ENCODE data around the gene ACADVL.
"Not testable (repeated sequence)": the region's sequence is repeated elsewhere in the genome, so short reads cannot be mapped to it uniquely, and the experiment has no call there.

Gene ACADVL

DNA sequence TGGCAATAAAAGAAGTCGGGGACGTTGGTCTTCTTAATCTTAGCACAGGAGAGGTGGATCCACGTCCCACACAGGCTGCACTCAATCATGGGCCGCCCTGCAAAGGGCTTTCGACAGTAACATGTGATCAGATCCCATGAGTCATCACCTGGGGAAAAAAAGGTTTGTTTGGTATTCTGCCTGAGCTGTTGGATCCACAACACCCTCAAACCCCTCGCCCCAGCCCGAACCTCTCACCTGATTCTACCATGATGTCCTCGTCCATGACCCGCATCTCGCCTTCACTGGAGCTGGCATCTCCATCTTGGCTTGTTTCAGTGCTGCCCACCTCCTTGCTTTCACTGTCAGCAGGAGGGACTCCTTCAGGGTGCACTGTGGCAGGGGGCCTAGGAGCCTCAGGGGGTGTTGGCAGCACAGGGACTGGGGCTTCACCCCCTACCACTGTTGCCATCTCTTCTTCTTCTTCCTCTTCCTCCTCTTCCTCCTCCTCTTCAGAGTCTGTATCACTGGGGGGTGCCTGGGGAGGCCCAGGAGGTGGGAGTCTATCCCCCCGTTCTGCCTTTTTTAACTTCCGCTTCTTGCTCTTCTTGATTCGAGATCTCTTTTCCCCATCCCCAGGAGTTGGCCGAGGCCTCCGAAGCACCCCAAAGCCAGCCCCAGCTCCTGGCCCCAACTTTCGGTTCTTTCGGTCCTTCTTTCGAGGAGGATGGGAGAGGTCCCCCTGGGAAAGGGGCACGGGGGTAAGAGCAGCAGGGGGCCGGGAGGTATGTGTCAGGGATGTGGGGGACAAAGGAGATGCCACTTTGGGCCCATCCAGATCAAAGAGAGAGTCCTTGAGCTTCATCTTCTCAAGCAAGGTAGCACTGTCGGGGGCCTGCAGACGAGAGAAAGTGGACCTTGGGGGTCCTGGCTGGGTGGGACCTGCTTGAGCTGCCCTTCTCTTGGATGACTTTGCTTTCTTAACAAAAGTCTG lies 16.2 kb downstream of the ACADVL start:
- no peak for DNase-seq

DNA sequence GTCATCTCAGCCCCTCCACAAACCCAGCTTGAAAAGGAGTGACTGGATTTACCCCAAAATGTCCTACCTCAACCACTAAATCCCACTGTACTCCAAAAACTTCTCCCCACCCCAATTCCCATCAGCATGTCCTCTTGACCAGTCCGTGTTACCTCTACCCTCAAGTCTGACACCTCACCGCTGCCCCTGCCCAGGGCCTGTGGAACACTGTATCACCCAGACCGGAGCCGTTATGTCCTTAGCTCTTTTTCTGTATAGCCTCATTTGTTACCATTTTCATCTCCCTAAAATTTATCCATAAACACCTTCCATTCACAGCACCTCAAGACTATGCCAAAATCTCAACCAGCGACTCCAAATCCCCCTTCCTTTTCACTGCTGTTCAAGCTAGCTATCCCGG lies 17.1 kb downstream of the ACADVL start:
- DNase-seq = no peak

DNA sequence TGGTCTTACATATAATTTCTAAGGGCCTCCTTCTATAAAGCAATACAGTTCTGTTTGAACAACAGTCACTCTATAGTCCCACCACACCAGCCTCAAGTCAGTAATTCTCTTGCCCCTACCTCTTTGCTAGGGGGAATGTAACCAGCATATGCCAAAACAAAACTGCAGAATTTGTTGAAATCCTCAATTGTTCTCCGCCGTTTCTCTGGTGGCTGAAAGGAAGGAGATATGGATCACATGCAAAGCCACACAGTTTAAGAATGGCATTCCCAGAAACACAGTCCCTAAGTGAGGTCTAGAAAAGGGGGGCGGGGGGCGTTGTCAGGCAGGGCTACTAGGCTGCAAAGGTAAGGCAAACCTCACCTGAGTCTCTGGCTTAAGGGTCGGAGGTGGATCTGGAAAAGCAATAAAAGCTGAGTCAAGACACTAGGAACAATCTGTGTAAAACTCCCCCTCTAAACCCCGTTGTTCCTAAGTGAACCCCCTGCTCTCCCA lies 17.6 kb downstream of the ACADVL start:
- DNase-seq = no peak

DNA sequence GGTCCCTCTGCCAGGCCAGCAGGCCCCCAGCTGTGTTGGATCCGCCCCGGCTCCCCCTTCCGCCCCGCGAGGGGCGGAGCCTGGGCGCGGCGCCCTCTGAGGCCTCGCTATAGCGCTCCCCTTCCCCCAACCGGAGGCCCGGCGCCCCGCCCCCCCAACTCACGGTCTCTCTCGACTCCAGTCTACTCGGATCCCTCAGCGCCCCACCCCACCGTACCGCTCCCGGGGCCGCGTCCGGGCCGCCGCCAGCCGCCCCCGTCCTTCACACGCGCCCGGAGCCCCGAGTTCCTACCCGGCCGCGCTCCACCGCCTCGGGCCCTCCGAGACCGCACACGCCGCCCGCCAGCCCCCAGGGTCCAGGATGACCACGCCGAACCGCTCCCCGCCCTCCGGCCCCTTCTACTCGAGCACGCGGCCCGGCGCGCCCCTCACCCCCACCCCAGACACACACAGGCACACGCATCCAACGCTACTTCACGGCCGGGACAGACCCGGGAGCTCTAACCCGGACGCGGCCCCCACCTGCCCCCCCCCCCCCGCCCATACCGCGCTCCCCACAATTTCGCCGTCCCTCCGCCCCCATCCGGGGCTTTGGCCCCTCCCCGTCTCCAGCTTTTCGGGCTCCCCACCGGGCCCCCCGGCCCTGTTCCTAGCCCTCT lies 18.2 kb downstream of the ACADVL start:
- peak; percentile 29 for DNase-seq

DNA sequence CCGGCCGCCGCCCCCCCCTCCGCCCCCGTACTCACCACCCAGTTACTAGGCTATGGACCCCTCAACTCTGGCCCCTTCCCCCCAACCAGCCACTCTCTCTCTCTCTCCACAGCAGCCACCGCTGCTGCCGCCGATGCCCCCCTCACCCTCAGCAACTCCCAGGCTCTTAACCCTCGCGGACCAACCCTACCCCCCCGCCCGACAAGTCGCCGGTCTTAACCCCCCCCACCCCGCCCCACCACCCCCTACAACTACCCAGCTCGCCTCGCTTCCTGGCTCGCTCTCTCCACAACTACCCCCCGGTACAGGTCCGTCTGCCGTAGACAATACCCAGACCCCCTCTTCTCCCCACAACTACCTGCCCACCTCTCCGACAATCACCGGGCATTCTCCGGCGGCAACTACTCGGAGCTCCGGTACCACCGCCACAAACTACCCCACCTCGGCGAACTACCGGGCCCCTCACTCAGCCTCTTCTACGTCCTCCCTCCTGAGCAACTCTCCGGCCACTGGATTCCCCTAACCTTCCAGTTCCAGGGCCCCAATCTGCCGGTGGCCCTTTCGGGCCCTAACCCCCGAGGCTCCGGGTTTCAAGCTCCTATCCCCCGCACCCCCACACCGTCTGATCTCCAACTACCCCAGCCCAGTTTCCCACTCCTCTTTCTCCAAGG lies 18.8 kb downstream of the ACADVL start:
- DNase-seq = no peak

DNA sequence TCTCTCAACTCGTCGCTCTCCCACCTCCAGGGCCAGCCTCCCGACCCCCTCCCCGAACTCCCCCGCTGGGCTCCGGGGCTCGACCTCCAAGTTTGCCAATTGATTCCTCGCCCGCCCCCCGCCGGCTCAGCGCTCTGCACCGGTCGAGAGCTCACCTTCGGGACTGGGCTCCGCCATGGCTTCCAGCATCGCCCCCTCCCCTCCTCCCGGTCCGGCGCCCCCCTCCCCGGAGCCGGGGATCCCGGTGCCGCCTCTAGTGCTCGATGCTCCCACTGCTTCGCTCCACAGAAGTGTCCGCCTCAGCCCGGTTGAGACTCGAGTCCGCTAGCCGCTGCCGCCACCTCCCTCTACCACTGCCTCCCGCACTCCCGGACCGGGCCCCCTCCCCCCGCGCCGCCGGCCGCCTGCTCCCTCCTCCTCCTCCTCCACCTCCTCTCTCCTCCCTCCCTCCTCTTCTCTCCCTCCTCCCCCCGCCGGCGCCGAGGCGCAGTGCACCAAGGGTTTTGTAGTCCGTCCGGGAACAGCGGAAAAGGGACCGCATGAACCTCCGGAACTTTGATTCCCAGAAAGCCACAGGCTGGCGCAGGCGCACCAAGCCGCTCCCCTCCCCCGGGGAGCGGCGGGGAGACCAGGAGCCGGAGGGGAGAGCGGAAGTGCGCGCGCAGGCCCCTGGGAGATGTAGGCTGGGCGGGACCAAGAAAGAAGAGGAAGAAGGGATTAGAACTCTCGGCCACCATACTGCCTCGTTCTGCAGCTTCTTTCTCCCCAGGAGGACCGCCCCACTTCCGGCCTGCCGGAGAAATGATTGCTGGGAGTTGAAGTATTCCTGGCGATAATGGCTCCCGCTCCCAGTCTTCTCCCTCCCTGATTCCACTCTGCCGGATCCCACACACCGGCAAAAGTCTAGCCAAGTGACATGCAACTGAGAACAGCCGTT lies 19.6 kb downstream of the ACADVL start, which contains the start of gene PHF23:
Gene PHF23, minus strand, starts transcription at position 367 of the 937 bp plus-strand sequence. Its CDS starts 178 bp downstream, at position 189.
- DNase-seq = peak; percentile 93

DNA sequence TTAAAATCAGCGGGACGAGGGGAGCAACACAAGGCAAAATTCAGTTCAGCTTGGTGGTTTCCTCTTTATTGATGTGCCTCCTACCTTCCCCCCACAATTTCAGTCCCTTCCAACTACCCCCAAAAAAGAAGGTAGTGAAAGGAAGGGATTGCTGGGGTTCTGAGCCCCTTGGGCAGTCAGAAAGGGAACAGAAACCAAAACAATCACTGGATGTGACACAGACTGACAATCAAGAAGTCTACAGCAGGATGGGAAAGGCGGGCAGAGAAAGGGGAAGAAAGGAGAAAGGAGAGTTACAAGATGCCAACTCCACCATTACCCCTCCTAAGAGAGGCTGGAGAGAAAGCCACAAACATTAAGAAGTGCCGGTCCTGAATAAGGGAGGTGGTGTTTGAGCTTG lies 20.6 kb downstream of the ACADVL start:
- DNase-seq = no peak

DNA sequence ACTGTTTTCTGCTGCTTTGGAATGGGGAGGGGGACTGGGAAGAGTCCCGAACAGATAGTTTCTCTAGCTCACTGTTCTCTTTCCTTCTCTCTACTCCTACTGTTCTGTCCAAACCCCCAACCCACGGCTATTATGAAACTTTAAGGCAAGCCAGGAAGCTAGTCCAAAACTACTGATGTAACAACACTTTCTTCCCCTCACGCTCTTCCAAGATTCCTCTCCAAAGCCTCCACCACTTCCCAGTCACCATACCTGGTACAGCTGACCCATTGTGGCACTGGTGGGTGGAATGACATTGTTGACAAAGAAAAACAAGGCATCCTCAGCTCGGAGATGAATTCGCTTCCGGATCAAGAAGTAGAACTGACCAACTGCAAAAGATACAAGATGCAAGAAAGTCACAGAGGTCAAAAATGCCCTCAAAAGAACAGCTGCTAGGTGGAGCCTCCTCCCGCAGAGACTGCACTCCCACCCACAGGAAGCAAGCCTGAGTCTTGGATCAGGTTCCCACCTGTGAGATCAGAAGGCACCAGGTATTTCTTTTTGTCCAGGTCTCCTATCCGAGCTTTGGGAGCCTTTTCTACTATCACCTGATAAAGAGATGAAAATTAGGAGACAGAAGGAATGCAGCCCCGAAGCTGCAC lies 21.5 kb downstream of the ACADVL start:
- DNase-seq = no peak

DNA sequence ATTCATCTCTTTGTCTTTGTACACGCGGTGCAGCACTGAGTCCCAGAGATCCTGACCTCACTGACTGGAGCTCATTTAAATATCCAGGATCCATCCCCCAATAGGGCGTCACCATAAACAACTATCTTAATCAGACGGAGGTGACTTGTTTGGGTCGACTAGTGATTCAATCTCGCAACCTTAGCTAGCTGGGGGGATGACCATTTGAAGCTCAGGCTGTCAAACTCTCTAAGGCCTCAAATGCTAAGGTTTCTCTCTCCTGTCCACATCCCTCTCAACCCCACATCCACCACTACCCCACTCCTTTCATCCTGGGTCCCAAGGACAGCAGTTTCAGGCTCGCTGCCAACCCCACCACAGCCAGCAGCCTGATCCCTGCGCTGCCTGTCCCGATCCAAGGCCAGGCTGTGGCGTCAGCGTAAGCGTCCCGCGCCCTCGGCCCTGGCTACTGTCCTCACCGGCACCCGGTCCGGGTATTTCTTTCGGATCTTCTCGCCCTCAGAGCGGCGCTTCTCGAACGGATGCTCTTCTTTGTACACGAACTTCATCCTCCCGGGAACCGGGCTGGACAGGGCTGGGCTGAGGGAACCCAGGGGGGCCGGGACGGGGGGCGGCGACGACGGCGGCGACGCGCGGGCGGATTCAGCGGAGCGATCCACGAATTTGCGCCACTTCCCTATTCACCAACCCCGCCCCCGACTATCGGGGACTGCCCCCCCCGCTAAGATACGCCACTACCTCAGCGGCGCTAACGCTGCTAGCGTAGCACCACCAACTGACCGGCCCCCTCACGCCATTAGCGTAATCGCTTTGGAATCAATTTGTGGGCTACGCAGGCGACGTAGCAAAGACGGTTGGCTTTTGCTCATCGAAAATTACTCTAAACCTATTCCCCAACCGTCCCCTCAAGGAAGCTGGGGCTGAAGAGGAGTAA lies 22.3 kb downstream of the ACADVL start, which contains the start of gene GABARAP:
Gene GABARAP, minus strand, starts transcription at position 667 of the 934 bp plus-strand sequence. Its CDS starts 119 bp downstream, at position 548.
- peak; percentile 64 for DNase-seq

DNA sequence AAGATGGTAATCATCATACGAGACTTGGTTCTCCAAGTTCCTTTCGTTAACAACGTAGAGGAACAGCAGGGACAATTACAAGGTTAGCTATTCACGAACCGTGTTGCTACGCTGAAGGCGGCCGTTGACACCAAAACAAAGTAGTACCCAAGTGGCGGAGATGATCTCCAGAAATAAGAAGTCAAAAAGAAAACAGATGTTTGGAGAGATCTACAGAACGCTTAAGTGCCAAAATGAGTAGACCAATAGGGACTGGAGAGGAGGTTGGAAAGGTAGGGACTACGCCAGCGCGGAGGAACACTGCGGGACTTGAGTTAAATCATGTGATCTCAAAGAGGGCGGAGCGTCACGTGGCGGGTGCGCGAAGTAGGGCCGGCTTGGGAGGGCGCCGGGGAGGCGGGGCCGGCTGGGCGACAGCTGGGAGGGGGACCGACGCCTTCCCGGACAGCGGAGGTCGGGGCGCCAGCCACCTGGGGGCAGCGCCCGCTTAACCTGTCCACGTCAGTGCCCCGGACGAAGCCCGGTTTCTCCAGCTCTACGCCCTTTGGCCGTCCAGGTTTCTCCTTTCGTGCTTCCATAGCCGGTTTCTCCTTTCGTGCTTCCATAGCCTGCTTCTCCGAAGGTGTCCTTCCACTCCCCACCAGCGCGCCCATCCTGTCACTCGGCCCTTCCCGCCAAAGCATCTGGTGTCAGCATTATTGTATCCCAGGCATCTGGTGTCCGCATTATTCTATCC lies 23.1 kb downstream of the ACADVL start:
- DNase-seq = peak; percentile 79

DNA sequence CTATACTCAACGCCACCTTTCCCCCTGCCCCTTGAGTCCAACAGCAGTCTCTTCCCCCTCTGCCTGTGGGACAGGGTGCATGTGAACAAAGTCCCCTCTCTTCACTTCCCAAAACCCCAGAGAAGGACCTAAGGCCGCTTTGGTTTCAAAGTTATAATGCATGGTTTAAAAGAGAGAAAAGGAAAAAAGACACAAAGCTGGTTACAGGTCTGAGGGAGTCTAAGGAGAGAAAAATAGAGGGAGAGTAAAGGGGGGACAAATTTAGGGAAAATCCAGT lies 23.7 kb downstream of the ACADVL start:
- DNase-seq = no peak

DNA sequence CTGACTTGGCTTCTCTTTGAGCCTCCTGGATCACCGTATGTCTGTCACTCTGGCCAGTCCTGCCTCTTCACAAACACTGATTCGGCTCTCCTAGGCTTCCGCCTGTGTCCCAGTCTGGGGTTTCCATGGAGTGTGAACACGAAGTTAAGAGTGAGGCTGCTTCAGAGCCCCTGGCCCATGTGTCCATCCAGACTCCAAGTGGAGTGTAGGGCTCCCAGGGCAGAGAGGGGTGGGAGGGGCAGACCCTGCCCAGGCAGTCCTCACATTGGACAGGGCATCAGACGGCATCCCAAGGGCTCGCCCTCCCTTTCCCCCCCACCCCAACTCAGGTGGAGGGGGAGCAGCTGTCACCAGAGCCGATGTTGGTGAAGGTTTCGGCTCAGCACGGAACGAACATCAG lies 24.1 kb downstream of the ACADVL start:
- not testable (repeated sequence) for DNase-seq

DNA sequence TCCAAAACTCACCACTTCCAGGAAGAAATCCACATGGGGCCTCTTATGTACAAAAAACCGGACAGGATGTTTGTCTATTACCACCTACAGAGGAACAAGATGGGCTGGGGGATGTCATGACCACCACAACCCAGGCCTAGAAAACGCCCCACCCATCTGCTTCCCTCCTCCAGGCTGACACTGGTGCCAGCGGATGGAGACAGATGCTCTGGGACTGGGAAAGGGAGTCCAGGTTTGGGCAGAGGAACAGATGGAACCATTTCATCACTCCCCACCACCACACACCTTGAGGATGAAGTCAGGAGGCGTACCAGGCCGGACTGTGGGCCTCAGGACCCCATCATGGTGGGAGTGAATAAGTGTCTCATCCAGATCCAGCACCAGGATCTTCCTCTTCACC lies 27.0 kb downstream of the ACADVL start:
- DNase-seq = no peak

DNA sequence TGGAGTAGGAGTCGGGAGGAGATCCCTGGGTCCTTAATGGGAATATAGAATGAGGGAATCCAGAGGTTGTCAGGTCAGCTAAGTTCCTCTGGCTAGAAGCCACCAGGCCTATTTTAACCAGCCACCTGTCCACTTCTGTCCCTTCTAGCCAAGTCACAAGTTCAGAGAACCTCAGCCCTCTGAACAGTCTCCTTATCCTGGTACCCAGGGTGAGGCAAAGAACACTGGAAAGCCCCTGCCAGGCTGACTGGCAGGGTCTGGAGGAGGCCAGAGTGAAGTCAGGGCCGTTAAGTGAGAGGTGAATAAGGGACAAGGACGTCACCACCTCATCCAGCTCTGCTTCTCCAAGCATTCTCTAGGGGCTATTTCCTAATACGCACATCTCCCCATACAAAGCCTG lies 29.1 kb downstream of the ACADVL start:
- DNase-seq = no peak

DNA sequence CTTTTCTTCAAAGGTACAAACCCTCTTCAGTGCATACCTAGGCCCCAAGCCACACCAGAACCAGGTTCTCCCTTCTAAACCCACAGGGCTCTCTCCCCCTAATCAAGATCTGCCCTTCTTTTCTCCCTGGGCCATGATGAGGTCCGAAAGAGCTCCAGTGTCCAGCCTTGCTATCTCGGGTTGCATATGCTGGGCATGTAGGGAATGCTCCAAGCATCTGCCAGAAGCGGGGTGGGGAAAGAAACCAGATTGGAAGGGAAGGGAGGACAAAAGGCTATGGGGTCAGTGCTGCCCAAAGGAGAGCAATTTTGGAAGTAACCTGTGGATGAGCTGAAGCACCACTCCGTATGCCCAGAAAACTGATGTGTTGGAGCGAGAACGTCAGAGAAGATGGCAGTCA lies 29.5 kb downstream of the ACADVL start:
- no peak for DNase-seq

DNA sequence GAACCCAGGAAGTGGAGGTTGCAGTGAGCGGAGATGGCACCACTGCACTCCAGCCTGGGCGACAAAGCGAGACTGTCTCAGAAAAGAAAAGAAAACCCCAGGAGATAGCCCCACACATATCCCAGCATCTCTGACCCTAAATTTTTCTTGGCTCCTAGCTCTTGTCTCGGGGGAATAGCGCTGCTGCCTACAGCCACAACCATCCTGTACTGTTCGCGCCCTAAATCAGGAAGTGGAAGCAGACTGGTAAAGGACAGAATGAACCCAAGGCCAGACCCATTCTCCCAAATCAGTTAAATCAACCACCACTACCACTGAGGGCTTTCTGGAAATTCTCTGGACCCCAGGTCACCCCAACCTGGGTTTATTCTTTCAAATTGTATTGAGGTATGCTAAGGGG lies 30.1 kb downstream of the ACADVL start:
- DNase-seq = no peak

DNA sequence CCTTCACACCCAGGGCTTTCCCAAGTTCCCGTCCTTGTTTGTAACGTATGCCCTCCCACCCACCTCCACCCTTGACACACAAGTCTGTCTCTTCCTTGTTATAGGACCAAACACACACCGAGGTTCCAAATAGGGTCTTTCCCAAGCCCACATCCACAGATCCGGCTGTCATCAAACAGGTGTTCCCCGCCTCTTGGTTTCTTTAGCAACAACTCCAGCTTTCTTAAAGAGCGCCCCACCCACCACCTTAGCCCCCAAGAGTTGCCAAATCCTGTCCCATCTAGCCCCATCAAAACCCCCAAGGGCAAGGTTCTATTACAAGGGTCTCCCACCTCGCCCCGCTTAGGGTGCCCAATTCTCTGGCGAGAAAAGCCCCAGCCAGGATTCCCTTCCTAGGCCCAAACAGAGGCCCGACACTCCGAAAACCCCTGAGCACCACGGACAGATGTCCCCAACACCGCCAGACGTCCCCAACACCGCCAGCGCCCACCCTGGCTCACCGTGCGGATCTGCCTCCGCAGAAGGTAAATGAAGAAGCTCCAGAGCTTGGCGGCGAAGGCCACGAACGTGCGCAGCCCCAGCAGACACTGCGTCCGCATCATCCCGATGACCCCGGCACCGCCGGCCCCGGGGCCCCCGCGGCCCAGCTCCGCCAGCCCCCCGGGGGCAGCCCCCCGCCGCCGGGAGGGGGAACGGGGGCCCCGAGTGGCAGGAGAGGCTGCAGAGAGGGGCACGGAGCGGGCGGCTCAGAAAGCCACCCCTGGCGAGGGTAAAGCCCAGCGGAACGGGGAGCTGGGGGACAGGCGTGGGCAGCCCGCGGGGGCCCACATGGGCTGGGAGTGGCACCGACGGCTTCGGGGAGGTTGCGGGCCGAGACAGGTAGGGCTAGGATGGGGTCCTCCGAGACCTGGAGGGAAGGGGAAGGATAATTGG lies 31.2 kb downstream of the ACADVL start:
- DNase-seq = no peak

DNA sequence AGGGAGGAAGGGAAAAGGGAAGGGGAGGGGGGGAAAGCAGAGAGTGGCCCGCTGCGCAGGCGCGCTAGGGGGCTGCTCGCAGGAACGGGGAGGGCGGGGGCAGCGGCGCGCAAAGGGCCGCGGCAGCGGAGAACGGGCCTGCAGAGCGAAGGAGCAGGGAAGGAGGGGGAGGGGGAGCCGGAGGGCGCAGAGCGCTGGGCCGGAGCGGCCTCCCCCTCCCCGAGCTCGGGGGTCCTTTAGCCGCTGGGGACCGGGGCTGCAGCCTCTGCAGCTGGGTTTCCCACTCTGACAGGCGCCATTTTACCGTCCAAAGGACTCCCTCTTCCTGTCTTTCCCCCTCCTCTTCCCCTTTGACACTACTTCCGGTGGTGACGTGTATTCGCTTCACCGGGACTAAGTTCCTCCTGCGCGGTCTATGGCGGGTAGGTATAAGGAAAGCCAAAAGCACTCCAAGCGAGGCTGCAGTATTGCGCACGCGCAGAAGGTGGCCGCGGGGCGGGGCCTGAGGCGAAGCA lies 32.0 kb downstream of the ACADVL start, which contains the start of gene CTDNEP1:
Gene CTDNEP1, minus strand, starts transcription at position 74 of the 515 bp plus-strand sequence. CDS start 438 bp downstream, outside the sequence.
- DNase-seq = peak; percentile 87

Measured in NCI-H774 (cell line).